Measurements from ENCODE around the gene NAV2.

Gene NAV2

GRCh38 chr11:19838994-19839768, 126.5 kb downstream of the NAV2 start:
- no peak for DNase-seq

- no peak for DNase-seq
Measured at GRCh38 chr11:19840961-19841360, 128.3 kb downstream of the NAV2 start.

- DNase-seq = no peak
Measured at GRCh38 chr11:19842505-19842904, 129.9 kb downstream of the NAV2 start.

- no peak for DNase-seq
Measured at GRCh38 chr11:19843079-19843478, 130.4 kb downstream of the NAV2 start.

- no peak for DNase-seq
Measured at GRCh38 chr11:19844012-19844411, 131.4 kb downstream of the NAV2 start.

- DNase-seq = no peak
Measured at GRCh38 chr11:19844806-19845205, 132.2 kb downstream of the NAV2 start.

- no peak for DNase-seq
Measured at GRCh38 chr11:19845626-19846025, 133.0 kb downstream of the NAV2 start.

GRCh38 chr11:19846654-19847305, 134.1 kb downstream of the NAV2 start:
- no peak for DNase-seq

- DNase-seq = no peak
Measured at GRCh38 chr11:19848219-19848618, 135.6 kb downstream of the NAV2 start.

- no peak for DNase-seq
Measured at GRCh38 chr11:19849107-19849789, 136.6 kb downstream of the NAV2 start.

- no peak for DNase-seq
Measured at GRCh38 chr11:19849947-19850593, 137.4 kb downstream of the NAV2 start.

- DNase-seq = no peak
Measured at GRCh38 chr11:19852288-19852687, 139.7 kb downstream of the NAV2 start.

- DNase-seq = no peak
Measured at GRCh38 chr11:19853016-19853415, 140.4 kb downstream of the NAV2 start.

- no peak for DNase-seq
Measured at GRCh38 chr11:19853920-19854319, 141.3 kb downstream of the NAV2 start.

- DNase-seq = no peak
Measured at GRCh38 chr11:19861171-19861570, 148.5 kb downstream of the NAV2 start.

- DNase-seq = no peak
Measured at GRCh38 chr11:19862091-19862490, 149.5 kb downstream of the NAV2 start.

- DNase-seq = no peak
Measured at GRCh38 chr11:19864141-19865140, 151.8 kb downstream of the NAV2 start.

- DNase-seq = no peak
Measured at GRCh38 chr11:19866037-19866436, 153.4 kb downstream of the NAV2 start.

GRCh38 chr11:19866521-19866920, 153.9 kb downstream of the NAV2 start:
- DNase-seq = no peak

- DNase-seq = no peak
Measured at GRCh38 chr11:19867064-19867463, 154.4 kb downstream of the NAV2 start.

- DNase-seq = no peak
Measured at GRCh38 chr11:19868281-19868821, 155.7 kb downstream of the NAV2 start.

- no peak for DNase-seq
Measured at GRCh38 chr11:19868871-19869270, 156.2 kb downstream of the NAV2 start.

Data from NCI-H1930 (cell line).